VCaP (cell line): ENCODE data around the gene FAM124B.

Experiments
- H3K27ac ChIP-seq: fragments of 450-650 bp; 2 replicates; pipeline ENCODE4 v1.5.1; 2017
- CTCF ChIP-seq: fragments of 450-650 bp; conservative IDR thresholded peaks from 2 replicates; pipeline ENCODE4 v1.5.1; 2017; ENCODE audit warnings: mild to moderate bottlenecking, moderate library complexity

FAM124B gene

GRCh38 chr2:224428787-224429440 is 27.0 kb upstream of the FAM124B start:
- no peak for TF ChIP-seq CTCF

GRCh38 chr2:224427471-224427870 is 25.6 kb upstream of the FAM124B start:
- TF ChIP-seq CTCF = no peak
- H3K27ac ChIP-seq = no peak overlapping the region

More at GRCh38 chr2:224428787-224429440, 27.0 kb upstream of the FAM124B start:
- no peak overlapping the region for H3K27ac ChIP-seq

- no peak overlapping the region for H3K27ac ChIP-seq
- TF ChIP-seq CTCF = no peak
These were observed 24.7 kb upstream of the FAM124B start for GRCh38 chr2:224426656-224427055.

- TF ChIP-seq CTCF = no peak
- H3K27ac ChIP-seq = no peak overlapping the region
These were observed 19.2 kb upstream of the FAM124B start for GRCh38 chr2:224421065-224421464.

- no peak for TF ChIP-seq CTCF
- H3K27ac ChIP-seq = peak overlapping the region; percentile 35; the same call in 1 of the 2 replicates
These were observed 16.0 kb upstream of the FAM124B start for GRCh38 chr2:224417947-224418346.

GRCh38 chr2:224417361-224417729 is 15.4 kb upstream of the FAM124B start:
- TF ChIP-seq CTCF = no peak
- H3K27ac ChIP-seq = peak overlapping the region; percentile 35; the same call in 1 of the 2 replicates

- peak overlapping the region; percentile 35; the same call in 1 of the 2 replicates for H3K27ac ChIP-seq
- no peak for TF ChIP-seq CTCF
These were observed 14.9 kb upstream of the FAM124B start for GRCh38 chr2:224416656-224417360.
